Osteocyte (in vitro differentiated cells): ENCODE results near the gene CACNA1C. TPM values are rescaled to one million over a fixed set of nuclear protein-coding genes. Genes with fewer than 3 reads are reported as not detected.

Source experiments
- DNase-seq: peaks from one replicate; pipeline ENCODE4 v3.0.0; 2021; ENCODE audit warnings: mixed read lengths; ENCODE audit not compliant: unreplicated experiment; ENCODE audit errors: extremely low spot score
- H3K27ac Mint-ChIP-seq: one replicate; pipeline ENCODE4 v1.8.0; 2021; ENCODE audit warnings: mild to moderate bottlenecking, mixed read lengths; ENCODE audit not compliant: unreplicated experiment
- H3K27me3 Mint-ChIP-seq: one replicate; pipeline ENCODE4 v1.8.0; 2021; ENCODE audit warnings: mixed read lengths; ENCODE audit not compliant: unreplicated experiment
- H3K36me3 Mint-ChIP-seq: one replicate; pipeline ENCODE4 v1.8.0; 2021; ENCODE audit warnings: mixed read lengths; ENCODE audit not compliant: unreplicated experiment
- H3K4me1 Mint-ChIP-seq: one replicate; pipeline ENCODE4 v1.8.0; 2021; ENCODE audit warnings: mixed read lengths; ENCODE audit not compliant: unreplicated experiment
- H3K4me3 Mint-ChIP-seq: one replicate; pipeline ENCODE4 v1.8.0; 2021; ENCODE audit warnings: mild to moderate bottlenecking, moderate library complexity, mixed read lengths; ENCODE audit not compliant: unreplicated experiment
- H3K9me3 Mint-ChIP-seq: one replicate; pipeline ENCODE4 v1.8.0; 2021; ENCODE audit warnings: mixed read lengths; ENCODE audit not compliant: unreplicated experiment
- CTCF ChIP-seq: fragments of 200-600 bp; sonication (generic); IDR thresholded peaks from 2 replicates; pipeline ENCODE4 v1.5.0; 2021; ENCODE audit warnings: antibody characterized with exemption, mild to moderate bottlenecking, moderate library complexity
- total RNA-seq: library from RNA; stranded (reverse); gene quantifications from 2 replicates; pipeline ENCODE4 v1.2.1, GENCODE V29; 2021

Gene CACNA1C
- total RNA-seq, 1 donor from 2014 or later, result 67.4 TPM

- no peaks in the 10 kb centered on the region for H3K9me3 Mint-ChIP-seq
- H3K4me1 Mint-ChIP-seq, result peaks cover 39% of the 10 kb centered on the region
- H3K36me3 Mint-ChIP-seq, result peaks cover 3% of the 10 kb centered on the region
- H3K27ac Mint-ChIP-seq, result no peak overlapping the region
- H3K4me3 Mint-ChIP-seq, result no peak overlapping the region
- TF ChIP-seq CTCF, result no peak
- H3K27me3 Mint-ChIP-seq, result no peaks in the 10 kb centered on the region
- DNase-seq, result no peak
Observed at GRCh38 chr12:2110127-2110526, 57.3 kb downstream of the CACNA1C start.

GRCh38 chr12:2110849-2111566 lies 58.2 kb downstream of the CACNA1C start:
- Mint-ChIP-seq H3K4me1 (peaks cover 39% of the 10 kb centered on the region), H3K36me3 (peaks cover 7% of the 10 kb centered on the region), H3K27ac (peak overlapping the region; percentile 76), H3K9me3 (no peaks in the 10 kb centered on the region), H3K27me3 (no peaks in the 10 kb centered on the region), H3K4me3 (peak overlapping the region; percentile 20)
- DNase-seq, result no peak
- TF ChIP-seq CTCF, result no peak

GRCh38 chr12:2111826-2112225 lies 59.0 kb downstream of the CACNA1C start:
- no peak for TF ChIP-seq CTCF
- DNase-seq, result no peak
- Mint-ChIP-seq H3K36me3 (peaks cover 9% of the 10 kb centered on the region), H3K27ac (peak overlapping the region; percentile 76), H3K27me3 (no peaks in the 10 kb centered on the region), H3K4me1 (peaks cover 39% of the 10 kb centered on the region), H3K4me3 (no peak overlapping the region), H3K9me3 (no peaks in the 10 kb centered on the region)

GRCh38 chr12:2112401-2112800 lies 59.6 kb downstream of the CACNA1C start:
- peak overlapping the region; percentile 45 for H3K27ac Mint-ChIP-seq
- H3K4me1 Mint-ChIP-seq, result peaks cover 39% of the 10 kb centered on the region

More at GRCh38 chr12:2112401-2112800, 59.6 kb downstream of the CACNA1C start:
- Mint-ChIP-seq H3K36me3 (peaks cover 11% of the 10 kb centered on the region), H3K9me3 (no peaks in the 10 kb centered on the region), H3K4me3 (no peak overlapping the region), H3K27me3 (no peaks in the 10 kb centered on the region)
- DNase-seq, result no peak
- no peak for TF ChIP-seq CTCF
